PFSK-1 (cell line): ENCODE results near the gene MED28.

Experiments
- POLR2AphosphoS5 ChIP-seq: IDR thresholded peaks from 2 replicates; pipeline ENCODE4 v1.6.1; 2012; ENCODE audit warnings: low read depth, mild to moderate bottlenecking, control low read depth, low read length, moderate library complexity
- REST ChIP-seq, 2 experiments: IDR thresholded peaks; 2 replicates each; pipeline versions ENCODE4 v1.6.1 to v1.8.0; 2011 to 2012; ENCODE audit warnings: low read depth in 2 of 2, low read length in 2 of 2, control low read depth in 1 of 2, inconsistent platforms in 1 of 2, mild to moderate bottlenecking in 1 of 2, moderate library complexity in 1 of 2; ENCODE audit not compliant: insufficient read depth in 1 of 2
- SIN3A ChIP-seq: IDR thresholded peaks from 2 replicates; pipeline ENCODE4 v1.6.1; 2012; ENCODE audit warnings: mild to moderate bottlenecking, low read length, moderate library complexity, borderline replicate concordance; ENCODE audit not compliant: insufficient read depth
- TAF1 ChIP-seq: IDR thresholded peaks from 2 replicates; pipeline ENCODE4 v1.6.1; 2012; ENCODE audit warnings: low read length, control low read depth, borderline replicate concordance; ENCODE audit not compliant: insufficient read depth

GRCh38 chr4:17682222-17682566 is 67.8 kb downstream of the MED28 start:
- TF ChIP-seq TAF1 (no peak), POLR2AphosphoS5 (no peak), SIN3A (no peak), REST (IDR thresholded peaks at IDR 0.05; ENCODE audit: insufficient read depth in 1 of 2, low read depth in 2 of 2, low read length in 2 of 2) (no peak)
